ENCODE measurements around the gene PAM. TPM values are rescaled to one million over a fixed set of nuclear protein-coding genes. Genes with fewer than 3 reads are reported as not detected.

The PAM gene
- total RNA-seq, 2 experiments from 2014 or later, result 15.0 to 15.9 TPM

- ChIA-PET CTCF (no interaction called here), POLR2A (no interaction called here)
- Mint-ChIP-seq H3K27me3 (peaks cover 16% of the 10 kb centered on the region), H3K4me1 (peaks cover 9% of the 10 kb centered on the region), H3K4me3 (peak overlapping the region; percentile 58), H3K9me3 (peaks cover 2% of the 10 kb centered on the region), H3K27ac (peak overlapping the region; percentile 13), H3K36me3 (ENCODE audit: low read depth) (peaks cover 12% of the 10 kb centered on the region)
- DNase-seq, result no peak
Observed at GRCh38 chr5:102865171-102865509, 110.0 kb downstream of the PAM start.

- ChIA-PET POLR2A (no interaction called here), CTCF (interaction anchor here (1.4 kb wide), 1 partner anchor 33 kb away, joined by 3 read pairs; no protein-coding TSS in a partner anchor)
- H3K4me3 Mint-ChIP-seq, result peak overlapping the region; percentile 58
- no peak for DNase-seq
- H3K27ac Mint-ChIP-seq, result peak overlapping the region; percentile 13
- H3K9me3 Mint-ChIP-seq, result peaks cover 2% of the 10 kb centered on the region
- H3K27me3 Mint-ChIP-seq, result peaks cover 16% of the 10 kb centered on the region
- H3K4me1 Mint-ChIP-seq, result peaks cover 9% of the 10 kb centered on the region
- peaks cover 12% of the 10 kb centered on the region for H3K36me3 Mint-ChIP-seq (ENCODE audit: low read depth)
Observed at GRCh38 chr5:102865510-102866236, 110.6 kb downstream of the PAM start.

- ChIA-PET CTCF (interaction anchor here (1.4 kb wide), 1 partner anchor 33 kb away, joined by 3 read pairs; no protein-coding TSS in a partner anchor), POLR2A (no interaction called here)
- Mint-ChIP-seq H3K36me3 (ENCODE audit: low read depth) (peaks cover 12% of the 10 kb centered on the region), H3K9me3 (peaks cover 2% of the 10 kb centered on the region), H3K4me3 (peak overlapping the region; percentile 58), H3K4me1 (peaks cover 9% of the 10 kb centered on the region), H3K27ac (no peak overlapping the region), H3K27me3 (peaks cover 16% of the 10 kb centered on the region)
- DNase-seq, result no peak
Observed at GRCh38 chr5:102866237-102866600, 111.1 kb downstream of the PAM start.

GRCh38 chr5:102867992-102868662, 113.0 kb downstream of the PAM start:
- H3K36me3 Mint-ChIP-seq (ENCODE audit: low read depth), result peaks cover 12% of the 10 kb centered on the region
- H3K27me3 Mint-ChIP-seq, result peaks cover 16% of the 10 kb centered on the region
- DNase-seq, result no peak
- H3K4me1 Mint-ChIP-seq, result peaks cover 9% of the 10 kb centered on the region
- no peak overlapping the region for H3K4me3 Mint-ChIP-seq
- H3K27ac Mint-ChIP-seq, result no peak overlapping the region
- POLR2A ChIA-PET, result no interaction called here
- CTCF ChIA-PET, result interaction anchor here (0.7 kb wide), 1 partner anchor 13 kb away, joined by 3 read pairs; no protein-coding TSS in a partner anchor
- peaks cover 2% of the 10 kb centered on the region for H3K9me3 Mint-ChIP-seq

GRCh38 chr5:102869230-102869629, 114.1 kb downstream of the PAM start:
- ChIA-PET POLR2A (no interaction called here), CTCF (interaction anchor here (1.4 kb wide), 1 partner anchor 19 kb away, joined by 4 read pairs; no protein-coding TSS in a partner anchor)
- Mint-ChIP-seq H3K4me3 (no peak overlapping the region), H3K27me3 (peaks cover 16% of the 10 kb centered on the region), H3K27ac (no peak overlapping the region), H3K36me3 (ENCODE audit: low read depth) (peaks cover 12% of the 10 kb centered on the region), H3K9me3 (peaks cover 2% of the 10 kb centered on the region), H3K4me1 (peaks cover 9% of the 10 kb centered on the region)
- no peak for DNase-seq

- Mint-ChIP-seq H3K27me3 (no peaks in the 10 kb centered on the region), H3K36me3 (ENCODE audit: low read depth) (peaks cover 6% of the 10 kb centered on the region), H3K4me1 (no peaks in the 10 kb centered on the region), H3K9me3 (peaks cover 2% of the 10 kb centered on the region), H3K27ac (no peak overlapping the region), H3K4me3 (no peak overlapping the region)
- POLR2A ChIA-PET, result no interaction called here
- no peak for DNase-seq
- CTCF ChIA-PET, result no interaction called here
Observed at GRCh38 chr5:102873379-102873932, 118.4 kb downstream of the PAM start.

GRCh38 chr5:102874054-102874453, 118.9 kb downstream of the PAM start:
- POLR2A ChIA-PET, result no interaction called here
- no peaks in the 10 kb centered on the region for H3K27me3 Mint-ChIP-seq
- peaks cover 5% of the 10 kb centered on the region for H3K36me3 Mint-ChIP-seq (ENCODE audit: low read depth)
- no peak overlapping the region for H3K4me3 Mint-ChIP-seq
- CTCF ChIA-PET, result no interaction called here
- no peak overlapping the region for H3K27ac Mint-ChIP-seq
- no peak for DNase-seq
- peaks cover 2% of the 10 kb centered on the region for H3K9me3 Mint-ChIP-seq
- H3K4me1 Mint-ChIP-seq, result no peaks in the 10 kb centered on the region

- H3K4me1 Mint-ChIP-seq, result no peaks in the 10 kb centered on the region
- H3K36me3 Mint-ChIP-seq (ENCODE audit: low read depth), result peaks cover 2% of the 10 kb centered on the region
- POLR2A ChIA-PET, result no interaction called here
- H3K9me3 Mint-ChIP-seq, result no peaks in the 10 kb centered on the region
- H3K27ac Mint-ChIP-seq, result no peak overlapping the region
- H3K4me3 Mint-ChIP-seq, result no peak overlapping the region
- H3K27me3 Mint-ChIP-seq, result no peaks in the 10 kb centered on the region
- DNase-seq, result no peak
- CTCF ChIA-PET, result no interaction called here
Observed at GRCh38 chr5:102875721-102876123, 120.6 kb downstream of the PAM start.

GRCh38 chr5:102876610-102877009, 121.5 kb downstream of the PAM start:
- no peaks in the 10 kb centered on the region for H3K27me3 Mint-ChIP-seq
- ChIA-PET CTCF (no interaction called here), POLR2A (interaction anchor here (0.6 kb wide), 1 partner anchor 13 kb away, joined by 3 read pairs; no protein-coding TSS in a partner anchor)
- no peak overlapping the region for H3K27ac Mint-ChIP-seq
- H3K36me3 Mint-ChIP-seq (ENCODE audit: low read depth), result peaks cover 2% of the 10 kb centered on the region
- no peaks in the 10 kb centered on the region for H3K9me3 Mint-ChIP-seq
- H3K4me3 Mint-ChIP-seq, result no peak overlapping the region
- no peak for DNase-seq
- H3K4me1 Mint-ChIP-seq, result no peaks in the 10 kb centered on the region

- H3K4me3 Mint-ChIP-seq, result no peak overlapping the region
- H3K27me3 Mint-ChIP-seq, result no peaks in the 10 kb centered on the region
- H3K9me3 Mint-ChIP-seq, result no peaks in the 10 kb centered on the region
- no peak for DNase-seq
- ChIA-PET POLR2A (no interaction called here), CTCF (no interaction called here)
- peaks cover 5% of the 10 kb centered on the region for H3K36me3 Mint-ChIP-seq (ENCODE audit: low read depth)
- no peak overlapping the region for H3K27ac Mint-ChIP-seq
- no peaks in the 10 kb centered on the region for H3K4me1 Mint-ChIP-seq
Observed at GRCh38 chr5:102879741-102880140, 124.6 kb downstream of the PAM start.

- Mint-ChIP-seq H3K27me3 (no peaks in the 10 kb centered on the region), H3K4me1 (peaks cover 1% of the 10 kb centered on the region), H3K4me3 (no peak overlapping the region), H3K9me3 (no peaks in the 10 kb centered on the region), H3K27ac (no peak overlapping the region), H3K36me3 (ENCODE audit: low read depth) (peaks cover 3% of the 10 kb centered on the region)
- ChIA-PET POLR2A (no interaction called here), CTCF (no interaction called here)
- DNase-seq, result no peak
Observed at GRCh38 chr5:102886586-102886985, 131.5 kb downstream of the PAM start.

- Mint-ChIP-seq H3K27ac (no peak overlapping the region), H3K9me3 (no peaks in the 10 kb centered on the region), H3K27me3 (no peaks in the 10 kb centered on the region), H3K4me3 (no peak overlapping the region), H3K4me1 (peaks cover 1% of the 10 kb centered on the region), H3K36me3 (ENCODE audit: low read depth) (no peaks in the 10 kb centered on the region)
- no peak for DNase-seq
- ChIA-PET CTCF (no interaction called here), POLR2A (no interaction called here)
Observed at GRCh38 chr5:102888483-102888882, 133.4 kb downstream of the PAM start.

- ChIA-PET CTCF (no interaction called here), POLR2A (no interaction called here)
- no peak for DNase-seq
- H3K4me1 Mint-ChIP-seq, result peaks cover 1% of the 10 kb centered on the region
- H3K9me3 Mint-ChIP-seq, result no peaks in the 10 kb centered on the region
- H3K27me3 Mint-ChIP-seq, result no peaks in the 10 kb centered on the region
- no peak overlapping the region for H3K4me3 Mint-ChIP-seq
- H3K27ac Mint-ChIP-seq, result no peak overlapping the region
- H3K36me3 Mint-ChIP-seq (ENCODE audit: low read depth), result no peaks in the 10 kb centered on the region
Observed at GRCh38 chr5:102889033-102889432, 133.9 kb downstream of the PAM start.
